K562 (cell line): Measurements from ENCODE around the gene MAP3K6. TPM values are rescaled to one million over a fixed set of nuclear protein-coding genes. Genes with fewer than 3 reads are reported as not detected.
A peak's percentile ranks its signal among the peaks of the same experiment; 100 is the strongest.

Source experiments
- ATAC-seq: fragments of 200-7000 bp; cut with Tn5 transposase; 3 replicates; pipeline ENCODE4 v1.9.1; 2020; ENCODE audit warnings: moderate library complexity
- BruUV-seq: library from RNA; stranded (reverse); fragments of 400-500 nt; replicated peaks from 2 replicates; lab custom pipeline; 2021; lab: Mats Ljungman, UMichigan
- CTCF ChIA-PET: fragments of 300-600 bp; formaldehyde crosslinking; extraction: SDS; loops from one replicate; lab custom pipeline; 2021; ENCODE audit warnings: low intra/inter-chr PET ratio; lab: Yijun Ruan, JAX
- POLR2A ChIA-PET: fragments of 300-600, 350-650 bp; sonication (Branson Sonifier 250); formaldehyde crosslinking; extraction: SDS; loops from one replicate; lab custom pipeline; 2021; ENCODE audit warnings: antibody characterized with exemption, inconsistent platforms; lab: Yijun Ruan, JAX
- DNase-seq, 4 experiments: peaks; one replicate each; pipeline versions ENCODE4 v3.0.0 to v3.0.0-alpha.2; 2011 to 2018; ENCODE audit warnings: low spot score in 3 of 4, mixed read lengths in 3 of 4; ENCODE audit errors: extremely low read depth in 1 of 4
- FAIRE-seq: peaks from 2 replicates; lab custom pipeline; 2011; peaks lifted over from hg19 to GRCh38; lab: Jason Lieb, UNC
- H2AFZ ChIP-seq: 2 replicates; pipeline ENCODE4 v1.6.0; 2011; ENCODE audit warnings: low read depth, low read length, control low read depth, inconsistent platforms
- H3K27ac ChIP-seq: fragments of 200-600 bp; 3 replicates; pipeline ENCODE4 v1.8.0; 2011; ENCODE audit warnings: low read depth, mild to moderate bottlenecking, control low read depth, inconsistent platforms, low read length, moderate library complexity, mixed read lengths; ENCODE audit errors: extremely low read depth
- H3K27me3 ChIP-seq, 2 experiments: fragments of 300-600 bp in 1 of 2; 2 replicates in 1 of 2; 3 replicates in 1 of 2; pipeline versions ENCODE4 v1.6.0 to v1.8.0; 2011; ENCODE audit warnings: inconsistent platforms in 2 of 2, low read length in 2 of 2, mild to moderate bottlenecking in 1 of 2, mixed read lengths in 1 of 2, moderate library complexity in 1 of 2; ENCODE audit not compliant: control insufficient read depth in 2 of 2, insufficient read depth in 2 of 2
- H3K36me3 ChIP-seq: fragments of 300-600 bp; 3 replicates; pipeline ENCODE4 v1.8.0; 2011; ENCODE audit warnings: mild to moderate bottlenecking, low read length, inconsistent platforms; ENCODE audit not compliant: control insufficient read depth, insufficient read depth
- H3K4me1 ChIP-seq, 2 experiments: fragments of 200-600 bp in 1 of 2; replicated peaks in 1 of 2; 2 replicates in 1 of 2; 3 replicates in 1 of 2; pipeline versions ENCODE4 v1.5.1 to v1.8.0; 2011; ENCODE audit warnings: inconsistent platforms in 2 of 2, low read length in 2 of 2, mild to moderate bottlenecking in 1 of 2, mixed read lengths in 1 of 2, moderate library complexity in 1 of 2; ENCODE audit not compliant: control insufficient read depth in 2 of 2, insufficient read depth in 2 of 2
- H3K4me2 ChIP-seq: 2 replicates; pipeline ENCODE4 v1.6.1; 2011; ENCODE audit warnings: low read length, control low read depth, inconsistent platforms, mixed read lengths; ENCODE audit not compliant: insufficient read depth
- H3K4me3 ChIP-seq: fragments of 200-600 bp; sonication (generic), shearing (Covaris generic); 2 replicates; pipeline ENCODE4 v1.5.1; 2016; ENCODE audit warnings: control low read depth, inconsistent platforms
- H3K79me2 ChIP-seq: fragments of 200-600 bp; 3 replicates; pipeline ENCODE4 v1.8.0; 2011; ENCODE audit warnings: low read length, inconsistent platforms; ENCODE audit not compliant: control insufficient read depth, insufficient read depth
- H3K9ac ChIP-seq, 2 experiments: 2 replicates each; pipeline versions ENCODE4 v1.6.0 to v1.6.1; 2011; ENCODE audit warnings: low read depth in 2 of 2, low read length in 2 of 2, control low read depth in 1 of 2, inconsistent platforms in 1 of 2, mild to moderate bottlenecking in 1 of 2, mixed read lengths in 1 of 2; ENCODE audit not compliant: insufficient read depth in 1 of 2
- H3K9me1 ChIP-seq: one replicate; pipeline ENCODE4 v1.6.0; 2011; ENCODE audit warnings: inconsistent platforms, mild to moderate bottlenecking, low read length, moderate library complexity; ENCODE audit not compliant: control insufficient read depth, insufficient read depth
- H3K9me3 ChIP-seq: replicated peaks from 2 replicates; pipeline ENCODE4 v1.5.1; 2011; ENCODE audit warnings: low read depth, low read length, inconsistent platforms; ENCODE audit not compliant: control insufficient read depth, insufficient read depth
- H4K20me1 ChIP-seq: replicated peaks from 2 replicates; pipeline ENCODE4 v1.6.1; 2011; ENCODE audit warnings: low read length, inconsistent platforms, mixed read lengths; ENCODE audit not compliant: control insufficient read depth, insufficient read depth
- GABPB2 ChIP-seq: fragments of 250-450 bp; sonication (Bioruptor Pico); conservative IDR thresholded peaks from 2 replicates; pipeline ENCODE4 v1.5.1; 2021; ENCODE audit warnings: mild to moderate bottlenecking
- GTF2B ChIP-seq: IDR thresholded peaks from 2 replicates; pipeline ENCODE4 v1.6.1; 2011; ENCODE audit not compliant: insufficient read length; ENCODE audit errors: extremely low read depth
- MECOM ChIP-seq: fragments of 250-450 bp; sonication (Bioruptor Pico); IDR thresholded peaks from 2 replicates; pipeline ENCODE4 v1.8.0; 2022; ENCODE audit warnings: inconsistent platforms
- NCOR1 ChIP-seq: fragments of 450-650 bp; IDR thresholded peaks from 2 replicates; pipeline ENCODE4 v1.6.1; 2016; ENCODE audit warnings: mild to moderate bottlenecking, moderate library complexity
- POLR2B ChIP-seq: fragments of 450-650 bp; IDR thresholded peaks from 2 replicates; pipeline ENCODE4 v1.6.1; 2018; ENCODE audit warnings: low read depth; ENCODE audit not compliant: partially characterized antibody
- PTTG1 ChIP-seq: fragments of 450-650 bp; IDR thresholded peaks from 2 replicates; pipeline ENCODE4 v1.6.1; 2016; ENCODE audit warnings: low read depth, mild to moderate bottlenecking, missing genetic modification characterization, missing compliant biosample characterization
- RBM22 ChIP-seq: fragments of 200-400 bp; formaldehyde crosslinking; IDR thresholded peaks from 2 replicates; pipeline ENCODE4 v1.6.1; 2018; ENCODE audit warnings: low read length, low read depth; ENCODE audit not compliant: poor library complexity, severe bottlenecking
- SAFB ChIP-seq: fragments of 200-400 bp; formaldehyde crosslinking; IDR thresholded peaks from 2 replicates; pipeline ENCODE4 v1.6.1; 2017; ENCODE audit warnings: low read depth, low read length, borderline replicate concordance
- TCF3 ChIP-seq: sonication (generic); formaldehyde crosslinking; IDR thresholded peaks from 2 replicates; pipeline ENCODE4 v1.4.0; 2020; ENCODE audit warnings: mild to moderate bottlenecking, missing genetic modification reagents
- ZC3H4 ChIP-seq: sonication (generic); formaldehyde crosslinking; IDR thresholded peaks from 2 replicates; pipeline ENCODE4 v1.9.0; 2021; ENCODE audit warnings: missing genetic modification reagents, borderline replicate concordance
- ZFP91 ChIP-seq: sonication (generic); formaldehyde crosslinking; IDR thresholded peaks from 2 replicates; pipeline ENCODE4 v1.8.0; 2022; ENCODE audit warnings: mild to moderate bottlenecking, missing genetic modification reagents
- ZNF239 ChIP-seq: fragments of 250-450 bp; sonication (Bioruptor Pico); IDR thresholded peaks from 2 replicates; pipeline ENCODE4 v1.4.0; 2020; ENCODE audit warnings: mild to moderate bottlenecking
- ZNF609 ChIP-seq: sonication (generic); formaldehyde crosslinking; IDR thresholded peaks from 2 replicates; pipeline ENCODE4 v1.8.1; 2023; ENCODE audit warnings: missing genetic modification reagents, mild to moderate bottlenecking, borderline replicate concordance
- WGBS: fragments of 100-300 bp; shearing (Covaris generic); methylation state at CpG from one replicate; pipeline ENCODE4 v1.1.6; 2016; ENCODE audit warnings: low coverage, mixed read lengths; ENCODE audit not compliant: insufficient coverage; ENCODE audit errors: missing lambda C conversion rate; 5-methylcytosine and 5-hydroxymethylcytosine counted together
- in situ Hi-C: fragments of 300-500 bp; cut with MboI; formaldehyde crosslinking; loops from 4 replicates; pipeline ENCODE4 v1.15.0; 2018; ENCODE audit warnings: inconsistent platforms, mixed read lengths
- intact Hi-C: fragments of 100-400 bp; cut with micrococcal nuclease; formaldehyde crosslinking; loops from 2 replicates; pipeline ENCODE4 v1.14.2; 2022
- polyA plus RNA-seq, 8 experiments: library from polyadenylated mRNA; depleted of rRNA in 4 of 8; stranded (reverse) in 5 of 8; unstranded in 3 of 8; fragments of >200 nt; fragmentation: Nextera tagmentation in 2 of 8; fragmentation: Illumina TruSeq in 1 of 8; extraction: Ambion mirVana in 2 of 8; extraction: Trizol in 1 of 8; gene quantifications; 2 replicates each; pipeline versions ENCODE4 v1.2.1 to v1.2.3, GENCODE V29; 2011 to 2014; ENCODE audit warnings: inconsistent platforms in 1 of 8, missing spikeins in 1 of 8
- total RNA-seq, 7 experiments: library from RNA; depleted of rRNA in 6 of 7; stranded (reverse); fragments of >200 nt in 6 of 7; fragmentation: Illumina TruSeq in 2 of 7; extraction: Trizol in 2 of 7; gene quantifications; 2 replicates each; pipeline versions ENCODE4 v1.2.1 to v1.2.3, GENCODE V29; 2011 to 2021; ENCODE audit warnings: low replicate concordance in 1 of 7

The MAP3K6 gene
- total and polyA plus RNA-seq, 9 of the 15 experiments (the other 6 are each of a cell fraction or from before 2014, with no cell fraction given), result 0.99 to 21.9 (median 7.0) TPM

GRCh38 chr1:27400963-27401341, 34.2 kb upstream of the MAP3K6 start:
- FAIRE-seq (no peak), DNase-seq (no peak), ATAC-seq (no peak)
- 83% methylated on average over 5 of the region's 5 CpGs for WGBS
- no peaks in the 10 kb centered on the region for H3K79me2 ChIP-seq
- TF ChIP-seq MECOM (CRISPR knock-in tag) (no peak), GABPB2 (CRISPR knock-in tag) (no peak), RBM22 (no peak), ZNF609 (CRISPR knock-in tag) (no peak), ZC3H4 (CRISPR knock-in tag) (no peak), NCOR1 (no peak), TCF3 (no peak), PTTG1 (no peak), POLR2B (peak; percentile 50), ZFP91 (CRISPR knock-in tag) (0 out of 2 replicates have a peak, but pooled peaks have one; percentile 36), SAFB (no peak), GTF2B (no peak), ZNF239 (CRISPR knock-in tag) (no peak)
- H3K36me3 ChIP-seq, result peaks cover 15% of the 10 kb centered on the region; the same call in 2 of the 3 replicates
- H3K9ac ChIP-seq, result no peak overlapping the region
- ChIA-PET CTCF (no interaction called here), POLR2A (interaction anchor here (0.5 to 2.8 kb wide), 5 partner anchors 10 to 201 kb away, joined by 3 to 23 read pairs (median 5); partner anchors contain the start of gene SYTL1)
- H3K4me1 ChIP-seq, result peaks cover 0 to 23% of the 10 kb centered on the region in 2 experiments; a peak in 3 of 5 replicates
- intact Hi-C loops, result no loop called here
- no peak overlapping the region for H3K4me3 ChIP-seq
- no peaks in the 10 kb centered on the region for H3K27me3 ChIP-seq
- H3K27ac ChIP-seq, result no peak overlapping the region
- in situ Hi-C loops, result no loop called here
- no peaks in the 10 kb centered on the region for H4K20me1 ChIP-seq
- H3K9me3 ChIP-seq, result no peaks in the 10 kb centered on the region
- no peaks in the 10 kb centered on the region for H3K9me1 ChIP-seq
- H2AFZ ChIP-seq, result no peak overlapping the region
- BruUV-seq, result no TSS peak
- no peak overlapping the region for H3K4me2 ChIP-seq
